ENCODE results near the gene PYCR2. TPM values are rescaled to one million over a fixed set of nuclear protein-coding genes. Genes with fewer than 3 reads are reported as not detected.
"Not testable (repeated sequence)": the region's sequence is repeated elsewhere in the genome, so short reads cannot be mapped to it uniquely, and the experiment has no call there.

The PYCR2 gene
- total RNA-seq, 1 donor: 36.7 TPM

DNA sequence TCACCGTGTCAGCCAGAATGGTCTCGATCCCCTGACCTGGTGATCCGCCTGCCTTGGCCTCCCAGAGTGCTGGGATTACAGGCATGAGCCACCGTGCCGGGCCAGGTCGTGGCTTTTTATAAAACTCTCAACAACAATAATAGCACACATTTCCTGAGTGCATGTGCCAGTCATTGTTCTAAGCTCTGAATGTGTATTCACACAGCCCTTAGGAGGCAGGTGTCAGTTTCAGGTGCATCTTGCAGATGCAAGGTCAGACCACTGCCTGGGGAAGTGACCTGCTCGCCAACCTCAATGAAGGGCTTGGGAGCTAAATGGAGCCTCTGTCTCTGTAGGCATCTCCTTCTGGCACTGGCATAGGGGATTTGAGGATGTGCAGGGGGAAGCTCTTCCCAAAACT, 18.5 kb upstream of the PYCR2 start:
- H3K4me3 ChIP-seq (ENCODE audit: low read depth, low read length): no peak overlapping the region
- TF ChIP-seq, protein P1, sequence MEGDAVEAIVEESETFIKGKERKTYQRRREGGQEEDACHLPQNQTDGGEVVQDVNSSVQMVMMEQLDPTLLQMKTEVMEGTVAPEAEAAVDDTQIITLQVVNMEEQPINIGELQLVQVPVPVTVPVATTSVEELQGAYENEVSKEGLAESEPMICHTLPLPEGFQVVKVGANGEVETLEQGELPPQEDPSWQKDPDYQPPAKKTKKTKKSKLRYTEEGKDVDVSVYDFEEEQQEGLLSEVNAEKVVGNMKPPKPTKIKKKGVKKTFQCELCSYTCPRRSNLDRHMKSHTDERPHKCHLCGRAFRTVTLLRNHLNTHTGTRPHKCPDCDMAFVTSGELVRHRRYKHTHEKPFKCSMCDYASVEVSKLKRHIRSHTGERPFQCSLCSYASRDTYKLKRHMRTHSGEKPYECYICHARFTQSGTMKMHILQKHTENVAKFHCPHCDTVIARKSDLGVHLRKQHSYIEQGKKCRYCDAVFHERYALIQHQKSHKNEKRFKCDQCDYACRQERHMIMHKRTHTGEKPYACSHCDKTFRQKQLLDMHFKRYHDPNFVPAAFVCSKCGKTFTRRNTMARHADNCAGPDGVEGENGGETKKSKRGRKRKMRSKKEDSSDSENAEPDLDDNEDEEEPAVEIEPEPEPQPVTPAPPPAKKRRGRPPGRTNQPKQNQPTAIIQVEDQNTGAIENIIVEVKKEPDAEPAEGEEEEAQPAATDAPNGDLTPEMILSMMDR (IDR thresholded peaks at IDR 0.05; ENCODE audit: insufficient read depth, low read depth, low read length): no peak
- DNase-seq (ENCODE audit: low read depth): no peak

DNA sequence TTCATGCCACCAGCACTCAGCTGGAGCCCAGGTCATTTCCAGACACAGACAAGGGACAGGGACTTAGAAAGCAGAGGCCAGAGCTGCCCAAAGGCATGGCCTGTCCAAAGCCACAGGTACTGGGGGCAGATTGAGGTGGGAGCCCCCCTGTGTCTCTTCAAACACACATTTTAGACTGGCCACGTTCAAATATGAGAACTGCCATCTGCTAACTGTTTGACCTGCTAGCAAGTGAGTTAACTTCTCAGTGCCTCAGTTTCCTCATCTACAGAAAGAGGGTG, 17.8 kb upstream of the PYCR2 start:
- TF ChIP-seq, protein P1 (IDR thresholded peaks at IDR 0.05; ENCODE audit: insufficient read depth, low read depth, low read length): no peak
- no peak overlapping the region for H3K4me3 ChIP-seq (ENCODE audit: low read depth, low read length)
- no peak for DNase-seq (ENCODE audit: low read depth)

DNA sequence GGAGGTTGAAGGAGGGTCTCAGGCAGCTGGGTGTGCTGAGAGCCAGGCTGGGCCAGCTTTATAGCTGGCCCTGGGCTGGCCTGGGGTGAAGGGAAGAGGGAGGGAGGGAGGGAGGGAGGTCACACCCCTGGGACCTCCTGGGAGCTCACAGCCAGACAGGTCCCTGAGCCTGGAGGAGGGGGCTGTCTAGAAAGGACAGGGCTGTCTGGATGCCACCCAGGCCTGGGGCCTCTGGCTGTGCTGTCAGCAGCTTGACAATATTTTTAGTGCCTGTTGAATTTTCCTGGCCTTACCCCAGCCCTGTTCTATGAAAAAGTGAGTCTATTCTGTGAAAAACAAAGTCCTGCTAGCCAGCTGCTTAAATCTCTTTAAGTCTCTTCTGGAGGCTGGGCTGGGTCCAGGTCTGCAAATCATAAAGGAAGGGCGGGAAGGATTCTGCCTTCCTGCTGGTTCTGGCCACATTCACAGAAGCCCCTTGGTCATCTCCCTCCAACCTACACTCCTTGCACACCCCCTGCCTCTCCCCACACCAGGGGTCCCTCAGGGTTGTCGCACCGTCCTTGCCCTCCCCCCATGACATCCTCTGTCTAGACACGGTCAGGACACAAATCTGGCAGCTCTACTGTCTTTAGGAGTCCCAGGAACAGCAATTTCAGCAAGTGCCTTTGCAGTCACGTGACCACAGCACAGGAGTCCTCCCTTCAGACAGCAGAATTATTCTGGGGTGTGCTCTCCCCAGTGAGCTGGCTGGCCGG, 17.3 kb upstream of the PYCR2 start, which contains the start of gene LEFTY2:
TSS of gene LEFTY2 (minus strand) at position 34 of the 755 bp plus-strand sequence. CDS start 80 bp downstream, outside the sequence.
- DNase-seq (ENCODE audit: low read depth): no peak
- no peak within 1 kb of the TSS for H3K4me3 ChIP-seq (ENCODE audit: low read depth, low read length)
- TF ChIP-seq, protein P1 (IDR thresholded peaks at IDR 0.05; ENCODE audit: insufficient read depth, low read depth, low read length): no peak

DNA sequence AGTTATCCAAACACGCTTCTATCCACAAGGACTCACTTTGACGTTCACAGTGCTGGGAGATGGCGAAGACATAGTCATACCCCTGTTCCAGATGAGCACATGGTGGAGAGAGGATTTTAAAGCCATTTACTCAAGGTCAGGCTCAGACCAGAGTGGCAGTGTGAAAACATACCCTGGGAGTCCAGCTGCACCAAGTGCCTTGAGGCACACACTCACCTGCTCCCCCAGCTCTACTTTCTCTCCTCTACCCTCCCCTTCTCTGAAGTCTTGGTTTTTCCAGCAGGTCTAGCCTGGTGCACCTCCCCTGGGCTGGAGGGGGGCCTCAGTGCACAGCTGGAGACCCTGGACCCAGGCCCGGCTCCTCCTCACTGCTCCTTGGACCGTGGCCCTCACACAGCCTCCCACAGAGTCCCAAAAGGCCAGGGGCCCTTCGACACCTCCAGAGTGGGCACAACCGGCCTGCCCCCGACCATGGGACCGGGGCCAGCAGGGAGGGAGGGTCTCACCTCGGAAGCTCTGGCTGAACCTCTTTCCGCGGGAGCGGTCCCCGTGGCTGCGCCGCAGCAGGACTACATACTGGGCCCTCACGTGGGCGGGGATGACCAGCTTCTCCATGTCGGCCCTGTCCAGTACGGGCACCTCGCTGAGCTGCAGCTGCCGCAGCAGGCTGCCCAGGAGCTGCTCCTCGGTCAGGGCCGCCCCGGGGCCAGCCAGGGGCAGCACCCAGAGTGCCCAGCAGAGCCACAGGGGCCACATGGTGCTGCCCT, 16.5 kb upstream of the PYCR2 start:
- TF ChIP-seq, protein P1 (IDR thresholded peaks at IDR 0.05; ENCODE audit: insufficient read depth, low read depth, low read length): no peak
- DNase-seq (ENCODE audit: low read depth): no peak

DNA sequence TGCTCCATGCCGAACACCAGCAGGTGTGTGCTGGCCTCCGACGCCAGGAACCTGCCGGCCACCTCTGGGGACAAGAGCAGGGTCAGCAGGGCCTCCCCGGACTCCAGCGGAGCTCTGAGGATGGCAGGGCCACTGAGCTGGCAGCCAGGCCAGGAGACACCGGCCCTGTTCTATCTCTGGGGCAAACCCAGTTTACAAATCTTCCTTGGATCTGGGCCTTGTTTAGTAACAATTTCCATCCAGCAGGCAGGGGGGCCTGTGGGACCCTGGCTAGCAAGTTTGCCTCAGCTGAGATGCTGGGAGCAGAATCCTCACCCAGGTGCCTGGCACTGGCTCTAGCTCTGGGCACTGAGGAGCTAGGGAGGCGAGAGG, 15.9 kb upstream of the PYCR2 start:
- H3K4me3 ChIP-seq (ENCODE audit: low read depth, low read length); DNase-seq (ENCODE audit: low read depth): not testable (repeated sequence)

More for the DNA sequence above, 16.5 kb upstream of the PYCR2 start:
- H3K4me3 ChIP-seq (ENCODE audit: low read depth, low read length): no peak overlapping the region

DNA sequence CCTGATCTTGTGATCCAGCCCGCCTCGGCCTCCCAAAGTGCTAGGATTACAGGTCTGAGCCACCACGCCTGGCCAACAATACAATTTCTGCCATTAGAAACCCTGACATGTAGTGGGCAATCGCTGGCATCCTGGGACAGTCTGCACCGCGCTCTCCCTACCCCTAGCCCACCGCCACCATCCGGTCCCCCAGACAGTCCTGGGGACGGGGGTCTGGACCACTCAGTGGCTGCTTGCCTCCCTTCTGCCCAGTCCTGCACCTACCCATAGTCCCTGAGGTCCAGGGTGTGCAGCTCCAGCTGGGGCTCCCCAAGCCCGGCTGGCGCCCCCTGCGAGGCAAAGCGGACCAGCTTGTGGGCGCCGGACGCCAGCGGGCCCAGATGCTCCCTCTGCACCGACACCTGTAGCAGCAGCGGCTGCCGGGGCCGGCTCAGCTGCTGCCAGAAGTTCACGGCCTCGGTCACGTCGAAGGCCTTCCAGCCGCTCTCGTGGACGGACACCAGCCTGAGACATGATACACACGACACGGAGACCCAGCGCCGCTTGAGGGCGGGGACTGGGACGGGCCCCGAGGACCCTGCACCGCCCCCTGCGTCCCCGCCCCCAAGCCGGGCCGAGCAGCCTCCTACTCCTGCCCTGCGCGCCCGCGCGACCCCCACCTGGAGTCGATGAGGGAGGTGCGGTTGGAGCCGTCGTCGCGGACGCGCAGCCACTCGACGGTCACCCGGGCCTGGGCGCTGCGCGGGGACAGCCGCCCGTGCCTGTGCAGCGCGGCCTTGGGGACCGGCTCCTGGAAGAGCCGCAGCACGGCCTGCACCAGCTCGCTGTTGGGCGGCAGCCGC, 15.3 kb upstream of the PYCR2 start:
- H3K4me3 ChIP-seq (ENCODE audit: low read depth, low read length); DNase-seq (ENCODE audit: low read depth): not testable (repeated sequence)

DNA sequence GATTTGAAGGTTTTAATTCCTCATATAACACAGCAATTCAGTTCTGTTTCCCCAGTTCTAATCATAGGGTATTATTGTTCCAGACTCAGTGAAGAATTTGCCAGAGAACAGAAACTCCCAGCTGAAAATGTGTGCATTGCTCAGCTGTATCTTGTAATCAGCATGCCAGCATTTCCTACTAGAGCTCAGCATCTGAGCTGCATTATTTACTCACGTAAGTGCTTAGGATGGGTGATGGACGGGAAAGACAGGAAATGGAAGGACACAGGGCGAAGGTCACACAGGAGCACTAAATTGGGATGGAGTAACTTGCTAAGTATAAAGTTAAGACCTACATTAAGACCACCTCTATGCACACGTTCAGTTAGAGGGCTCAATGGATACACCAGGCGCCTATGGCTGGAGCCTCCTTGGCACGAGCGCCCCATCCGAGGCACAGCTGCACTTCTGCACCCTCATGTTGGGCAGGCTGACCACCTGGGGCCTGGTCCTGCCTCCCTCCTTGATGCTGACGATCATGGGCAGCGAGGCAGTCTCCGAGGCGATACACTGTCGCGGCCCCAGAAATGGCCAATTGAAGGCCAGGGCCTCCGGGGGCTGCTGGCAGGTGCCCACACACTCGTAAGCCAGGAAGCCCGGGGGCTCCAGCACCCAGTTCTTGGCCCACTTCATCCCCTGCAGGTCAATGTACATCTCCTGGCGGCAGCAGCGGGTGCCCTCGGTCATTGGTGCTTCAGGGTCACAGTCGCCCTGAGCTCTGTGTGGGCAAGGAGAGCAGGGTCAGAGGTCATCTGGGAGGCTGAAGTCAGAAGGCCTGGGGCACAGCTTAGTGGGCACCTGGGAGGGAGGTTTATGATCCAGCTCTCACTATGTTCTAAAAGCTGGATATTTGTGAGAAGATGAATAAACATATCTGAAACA, 13.3 kb upstream of the PYCR2 start:
- TF ChIP-seq, protein P1 (IDR thresholded peaks at IDR 0.05; ENCODE audit: insufficient read depth, low read depth, low read length): no peak
- H3K4me3 ChIP-seq (ENCODE audit: low read depth, low read length): no peak overlapping the region
- DNase-seq (ENCODE audit: low read depth): no peak

All from fibroblast of villous mesenchyme (primary cell).